Right atrium auricular region (tissue), 2 donors: ENCODE results near the gene MYO9B. TPM values are rescaled to one million over a fixed set of nuclear protein-coding genes. Genes with fewer than 3 reads are reported as not detected.

Experiments
- DNase-seq: peaks from one replicate; pipeline ENCODE4 v3.0.0-alpha.2; 2019; ENCODE audit warnings: low spot score
- H3K27ac ChIP-seq, 2 donors: fragments of 200-600 bp; sonication (generic); 1 replicate in 1 of 2; 2 replicates in 1 of 2; pipeline ENCODE4 v1.5.1; 2016 to 2019
- H3K27me3 ChIP-seq, 2 donors: fragments of 200-600 bp; sonication (generic); one replicate each; pipeline versions ENCODE4 v1.5.1 to v1.6.0; 2017 to 2019
- H3K36me3 ChIP-seq: fragments of 200-600 bp; sonication (generic); one replicate; pipeline ENCODE4 v1.5.1; 2016
- H3K4me1 ChIP-seq, 2 donors: fragments of 200-600 bp; sonication (generic); one replicate each; pipeline versions ENCODE4 v1.5.1 to v1.6.0; 2017 to 2019
- H3K4me3 ChIP-seq, 2 donors: fragments of 200-600 bp; sonication (generic); 1 replicate in 1 of 2; 2 replicates in 1 of 2; pipeline ENCODE4 v1.5.1; 2017 to 2019; ENCODE audit warnings: mild to moderate bottlenecking in 1 of 2, moderate library complexity in 1 of 2
- H3K9me3 ChIP-seq, 2 donors: fragments of 200-600 bp; sonication (generic); one replicate each; pipeline ENCODE4 v1.5.1; 2019
- total RNA-seq, 2 donors: library from RNA; depleted of rRNA; stranded (reverse); fragments of >200 nt; gene quantifications; one replicate each; pipeline ENCODE4 v1.1.0, GENCODE V29; 2016
- TF ChIP-seq, protein P1 (sequence below), 2 donors: fragments of 200-600 bp; sonication (generic); IDR thresholded peaks; one replicate each; pipeline ENCODE4 v1.5.1; 2019; ENCODE audit warnings: antibody characterized with exemption in 2 of 2

MYO9B gene
- total RNA-seq, 2 donors from 2014 or later, result 25.4 to 40.8 TPM

DNA sequence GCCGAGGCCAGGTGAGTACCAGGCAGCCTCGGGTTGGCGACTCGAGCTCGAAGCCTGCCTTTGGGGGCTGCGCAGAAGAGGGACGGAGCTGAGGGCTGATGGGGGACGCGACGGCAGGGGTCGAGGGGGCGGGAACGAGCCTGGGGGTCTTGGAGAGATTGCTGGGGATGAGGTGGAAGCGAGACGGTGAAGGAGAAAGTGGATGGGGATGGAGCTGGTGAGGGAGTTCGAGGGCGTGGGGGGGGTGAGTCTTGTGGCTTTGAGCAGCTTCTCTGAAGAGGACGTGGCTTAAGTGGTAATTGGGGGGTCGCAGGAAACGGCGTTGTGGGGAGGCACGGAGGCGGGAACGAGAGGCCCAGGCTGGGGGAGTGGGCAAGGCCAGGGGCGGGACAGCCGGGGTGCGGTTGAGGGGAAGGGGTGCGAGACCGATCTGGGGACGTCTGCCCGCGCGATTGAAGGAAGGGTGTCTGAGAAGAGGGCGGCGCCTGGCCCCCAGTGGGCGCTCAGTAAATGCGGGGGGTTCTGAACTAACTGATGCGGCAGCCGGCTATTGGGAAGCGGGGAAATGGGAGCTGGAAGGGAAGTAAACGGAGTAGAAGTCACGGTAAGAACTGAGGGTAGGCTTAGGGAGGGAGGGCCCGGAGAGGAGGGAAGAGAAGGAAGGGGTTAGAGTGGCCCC lies 426 bp downstream of the MYO9B start:
- Histone ChIP-seq H3K36me3 (no peaks in the 10 kb centered on the region), H3K27me3 (no peaks in the 10 kb centered on the region), H3K4me3 (peak overlapping the region; percentile 90 to 96), H3K4me1 (peaks cover 0 to 49% of the 10 kb centered on the region in 2 donors), H3K9me3 (no peaks in the 10 kb centered on the region), H3K27ac (peak overlapping the region; percentile 85 to 90)
- TF ChIP-seq, protein P1, sequence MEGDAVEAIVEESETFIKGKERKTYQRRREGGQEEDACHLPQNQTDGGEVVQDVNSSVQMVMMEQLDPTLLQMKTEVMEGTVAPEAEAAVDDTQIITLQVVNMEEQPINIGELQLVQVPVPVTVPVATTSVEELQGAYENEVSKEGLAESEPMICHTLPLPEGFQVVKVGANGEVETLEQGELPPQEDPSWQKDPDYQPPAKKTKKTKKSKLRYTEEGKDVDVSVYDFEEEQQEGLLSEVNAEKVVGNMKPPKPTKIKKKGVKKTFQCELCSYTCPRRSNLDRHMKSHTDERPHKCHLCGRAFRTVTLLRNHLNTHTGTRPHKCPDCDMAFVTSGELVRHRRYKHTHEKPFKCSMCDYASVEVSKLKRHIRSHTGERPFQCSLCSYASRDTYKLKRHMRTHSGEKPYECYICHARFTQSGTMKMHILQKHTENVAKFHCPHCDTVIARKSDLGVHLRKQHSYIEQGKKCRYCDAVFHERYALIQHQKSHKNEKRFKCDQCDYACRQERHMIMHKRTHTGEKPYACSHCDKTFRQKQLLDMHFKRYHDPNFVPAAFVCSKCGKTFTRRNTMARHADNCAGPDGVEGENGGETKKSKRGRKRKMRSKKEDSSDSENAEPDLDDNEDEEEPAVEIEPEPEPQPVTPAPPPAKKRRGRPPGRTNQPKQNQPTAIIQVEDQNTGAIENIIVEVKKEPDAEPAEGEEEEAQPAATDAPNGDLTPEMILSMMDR (IDR thresholded peaks at IDR 0.05), result no peak
- no peak for DNase-seq

DNA sequence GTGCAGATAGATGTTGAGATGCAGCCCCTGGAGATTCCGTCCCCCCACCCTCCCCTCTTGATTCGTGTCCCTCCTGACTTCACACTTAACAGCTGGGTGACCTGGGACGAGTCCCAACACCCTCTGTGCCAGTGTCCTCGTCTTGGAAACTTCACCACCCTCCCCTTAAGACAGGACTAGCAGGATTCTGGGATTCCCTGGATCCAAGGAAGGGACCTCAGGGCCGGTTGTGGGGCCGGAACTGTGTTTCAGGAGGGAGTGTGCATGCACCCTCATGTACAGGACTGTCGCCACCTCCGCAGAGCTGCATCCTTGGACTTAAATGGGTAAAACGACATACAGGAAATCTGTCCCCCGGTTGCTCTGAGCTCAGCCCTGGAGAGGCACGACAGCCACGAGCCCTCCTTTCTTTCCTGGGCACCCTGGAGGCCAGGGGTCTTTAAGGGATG lies 990 bp downstream of the MYO9B start:
- Histone ChIP-seq H3K27ac (peak overlapping the region; percentile 85 to 90), H3K4me3 (peak overlapping the region; percentile 90 to 96), H3K27me3 (no peaks in the 10 kb centered on the region), H3K36me3 (no peaks in the 10 kb centered on the region), H3K9me3 (no peaks in the 10 kb centered on the region), H3K4me1 (peaks cover 0 to 53% of the 10 kb centered on the region in 2 donors)
- no peak for DNase-seq
- TF ChIP-seq, protein P1 (IDR thresholded peaks at IDR 0.05), result no peak

DNA sequence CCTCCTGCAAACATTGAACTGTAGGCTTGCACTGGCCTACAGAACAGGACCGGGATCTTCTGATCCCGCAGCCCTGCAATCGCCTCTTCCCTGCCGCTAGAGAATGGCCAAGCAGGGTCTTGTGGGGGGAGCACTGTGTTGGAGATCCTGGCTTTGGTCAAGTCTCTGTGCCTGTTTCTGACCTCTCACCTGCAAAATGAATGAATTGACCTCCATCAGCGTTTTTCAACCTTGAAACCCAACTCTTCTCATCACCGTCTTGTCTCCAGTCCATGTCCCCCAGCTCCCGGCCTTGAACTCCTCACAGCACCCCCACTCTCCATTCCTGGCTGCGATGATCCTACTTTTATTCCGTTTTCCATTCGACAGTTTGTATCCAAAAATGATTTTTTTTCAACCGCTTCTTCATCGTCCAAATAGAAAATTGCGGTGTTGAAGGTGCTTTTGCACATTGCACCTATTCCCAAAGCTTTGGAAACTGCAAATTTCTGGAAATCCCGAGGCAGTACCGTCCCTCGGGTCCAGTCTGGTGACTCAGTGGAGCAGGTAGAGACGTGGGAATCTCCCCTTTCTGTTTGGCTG lies 2.0 kb downstream of the MYO9B start:
- Histone ChIP-seq H3K4me3 (no peak overlapping the region), H3K36me3 (no peaks in the 10 kb centered on the region), H3K27me3 (no peaks in the 10 kb centered on the region), H3K9me3 (no peaks in the 10 kb centered on the region), H3K27ac (peak overlapping the region; percentile 85 to 90), H3K4me1 (peaks cover 0 to 62% of the 10 kb centered on the region in 2 donors)
- DNase-seq, result no peak
- TF ChIP-seq, protein P1 (IDR thresholded peaks at IDR 0.05), result no peak

DNA sequence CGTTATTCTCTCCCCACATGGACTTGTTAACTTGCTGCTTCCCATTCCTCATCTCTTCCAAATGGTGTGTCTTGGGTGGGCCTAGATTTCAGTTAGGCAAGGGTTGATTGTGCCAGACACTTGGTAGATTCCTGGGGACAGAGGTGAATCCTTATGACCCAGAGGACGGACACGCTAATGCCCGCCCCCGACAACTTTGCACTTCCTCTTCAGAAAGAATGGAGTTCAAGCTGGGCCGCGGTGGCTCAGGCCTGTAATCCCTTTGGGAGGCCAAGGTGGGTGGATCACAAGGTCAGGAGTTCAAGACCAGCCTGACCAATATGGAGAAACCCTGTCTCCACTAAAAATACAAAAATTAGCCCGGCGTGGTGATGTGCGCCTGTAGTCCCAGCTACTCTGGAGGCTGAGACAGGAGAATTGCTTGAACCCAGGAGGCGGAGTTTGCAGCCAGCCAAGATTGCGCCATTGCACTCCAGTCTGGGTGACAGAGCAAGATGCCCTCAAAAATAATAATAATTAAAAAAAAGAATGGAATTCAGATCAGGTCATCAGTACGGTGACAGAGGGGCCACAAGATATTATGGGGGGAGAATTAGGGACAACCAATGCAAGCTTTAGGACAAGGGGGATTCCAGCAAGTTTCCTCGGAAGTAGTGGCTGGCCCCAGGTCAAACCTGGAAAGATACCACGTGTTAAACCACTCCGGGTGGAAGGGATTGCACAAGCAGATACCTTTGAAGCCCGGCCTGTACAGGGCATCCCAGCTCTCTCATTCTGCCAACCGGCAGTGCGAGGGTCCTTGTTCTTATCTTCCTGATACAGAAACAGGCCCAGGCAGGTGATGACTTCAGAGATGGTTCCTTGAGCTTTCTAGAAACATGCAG lies 2.7 kb downstream of the MYO9B start:
- Histone ChIP-seq H3K4me1 (peaks cover 0 to 65% of the 10 kb centered on the region in 2 donors), H3K27ac (peak overlapping the region; percentile 78 to 95), H3K27me3 (no peaks in the 10 kb centered on the region), H3K9me3 (no peaks in the 10 kb centered on the region), H3K36me3 (no peaks in the 10 kb centered on the region), H3K4me3 (no peak overlapping the region)
- TF ChIP-seq, protein P1 (IDR thresholded peaks at IDR 0.05), result no peak
- no peak for DNase-seq

DNA sequence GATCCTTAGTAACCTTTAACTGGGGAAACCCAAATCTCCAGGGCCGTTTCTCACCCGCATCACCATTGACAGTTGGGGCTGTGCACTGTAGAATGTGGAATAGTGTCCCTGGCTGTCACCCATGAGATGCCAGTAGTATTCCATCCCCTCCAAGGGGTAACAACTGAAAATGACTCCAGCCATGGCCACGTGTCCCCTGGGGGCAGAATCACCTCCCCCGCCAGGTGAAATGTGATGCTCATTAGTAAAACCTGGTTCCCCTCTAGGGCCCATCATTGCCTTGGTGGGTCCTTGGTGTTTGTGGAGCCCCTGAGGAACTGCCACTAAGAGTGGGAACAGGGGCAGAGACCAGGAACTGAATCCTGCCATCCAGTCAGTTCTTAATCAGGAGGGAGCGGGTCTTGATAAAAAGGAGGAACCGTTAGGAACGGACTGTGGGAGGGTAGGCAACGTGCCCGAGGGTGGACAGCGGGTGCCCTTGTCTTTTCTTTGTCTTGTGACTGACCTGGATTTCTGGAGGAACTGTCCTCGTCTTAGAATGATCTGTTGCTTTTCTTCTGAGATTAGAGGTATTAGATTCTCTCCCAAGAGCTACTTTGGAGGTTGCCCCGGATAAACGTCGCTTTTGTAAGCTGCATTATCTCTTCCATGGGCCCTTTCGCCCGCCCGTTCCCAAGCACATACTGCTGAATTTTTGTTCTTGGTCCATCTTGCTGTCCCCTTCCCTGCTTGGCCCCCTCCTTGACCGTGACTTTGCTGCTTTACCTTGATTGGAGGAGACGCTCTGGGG lies 3.5 kb downstream of the MYO9B start:
- H3K4me3 ChIP-seq, result peak overlapping the region; percentile 31 to 40

More for the DNA sequence above, 3.5 kb downstream of the MYO9B start:
- H3K27ac ChIP-seq, result peak overlapping the region; percentile 78 to 95
- H3K9me3 ChIP-seq, result no peaks in the 10 kb centered on the region
- no peak for DNase-seq
- H3K27me3 ChIP-seq, result no peaks in the 10 kb centered on the region
- no peaks in the 10 kb centered on the region for H3K36me3 ChIP-seq
- H3K4me1 ChIP-seq, result peaks cover 0 to 62% of the 10 kb centered on the region in 2 donors
- TF ChIP-seq, protein P1 (IDR thresholded peaks at IDR 0.05), result no peak
